HepG2 (cell line): ENCODE results near the gene FIGLA. TPM values are rescaled to one million over a fixed set of nuclear protein-coding genes. Genes with fewer than 3 reads are reported as not detected.

Experiments
- ATAC-seq: fragments of 200-7000 bp; cut with Tn5 transposase; 3 replicates; pipeline ENCODE4 v1.9.1; 2020; ENCODE audit warnings: mild to moderate bottlenecking, moderate library complexity
- BruUV-seq: library from RNA; stranded (reverse); fragments of 400-500 nt; replicated peaks from 2 replicates; lab custom pipeline; 2021; lab: Mats Ljungman, UMichigan
- CTCF ChIA-PET: fragments of 300-600 bp; formaldehyde crosslinking; extraction: SDS; loops from one replicate; lab custom pipeline; 2021; ENCODE audit warnings: low total read pairs, inconsistent platforms, low intra/inter-chr PET ratio; lab: Yijun Ruan, JAX
- POLR2A ChIA-PET: fragments of 350-600 bp; sonication (Branson Sonifier 250); formaldehyde crosslinking; loops from one replicate; lab custom pipeline; 2020; ENCODE audit warnings: antibody characterized with exemption, inconsistent platforms; lab: Yijun Ruan, JAX
- DNase-seq: peaks from one replicate; pipeline ENCODE4 v3.0.0-alpha.2; 2015; ENCODE audit warnings: low spot score
- FAIRE-seq: peaks from 3 replicates; lab custom pipeline; 2011; peaks lifted over from hg19 to GRCh38; lab: Jason Lieb, UNC
- H2AFZ ChIP-seq: one replicate; pipeline ENCODE4 v1.6.1; 2011; ENCODE audit warnings: low read length, inconsistent platforms
- H3K27ac ChIP-seq: fragments of 300-600 bp; 3 replicates; pipeline ENCODE4 v1.8.0; 2011; ENCODE audit warnings: mixed run types, mild to moderate bottlenecking, mixed read lengths, low read length, inconsistent platforms; ENCODE audit not compliant: insufficient read depth; ENCODE audit errors: extremely low read length
- H3K27me3 ChIP-seq, 2 experiments: fragments of 200-600 bp in 1 of 2; 2 replicates in 1 of 2; 3 replicates in 1 of 2; pipeline versions ENCODE4 v1.6.0 to v1.8.0; 2011; ENCODE audit warnings: low read length in 2 of 2, mild to moderate bottlenecking in 2 of 2, moderate library complexity in 2 of 2, inconsistent platforms in 1 of 2; ENCODE audit not compliant: insufficient read depth in 2 of 2, control insufficient read depth in 1 of 2
- H3K36me3 ChIP-seq, 2 experiments: fragments of 200-600 bp in 1 of 2; replicated peaks in 1 of 2; 2 replicates in 1 of 2; 3 replicates in 1 of 2; pipeline versions ENCODE4 v1.5.1 to v1.8.0; 2011; ENCODE audit warnings: low read length in 2 of 2, inconsistent platforms in 1 of 2; ENCODE audit not compliant: insufficient read depth in 2 of 2, control insufficient read depth in 1 of 2
- H3K4me1 ChIP-seq: 2 replicates; pipeline ENCODE4 v1.5.1; 2012; ENCODE audit warnings: low read length, inconsistent platforms; ENCODE audit not compliant: insufficient read depth
- H3K4me2 ChIP-seq: 2 replicates; pipeline ENCODE4 v1.6.0; 2011; ENCODE audit warnings: low read depth, low read length, inconsistent platforms
- H3K4me3 ChIP-seq, 3 experiments: fragments of 200-600 bp in 1 of 3; sonication (generic), shearing (Covaris generic) in 1 of 3; replicated peaks in 1 of 3; 2 replicates each; pipeline ENCODE4 v1.5.1; 2011 to 2016; ENCODE audit warnings: low read length in 3 of 3, inconsistent platforms in 2 of 3, low read depth in 2 of 3, mild to moderate bottlenecking in 2 of 3, control low read depth in 1 of 3, mixed read lengths in 1 of 3; ENCODE audit not compliant: insufficient read depth in 1 of 3
- H3K79me2 ChIP-seq: one replicate; pipeline ENCODE4 v1.6.1; 2011; ENCODE audit warnings: low read length, inconsistent platforms; ENCODE audit not compliant: insufficient read depth
- H3K9ac ChIP-seq: 2 replicates; pipeline ENCODE4 v1.6.0; 2011; ENCODE audit warnings: mild to moderate bottlenecking, low read depth, low read length, inconsistent platforms; ENCODE audit not compliant: insufficient read depth
- H3K9me3 ChIP-seq: 2 replicates; pipeline ENCODE4 v1.5.1; 2012; ENCODE audit warnings: mild to moderate bottlenecking, low read length
- H4K20me1 ChIP-seq: 2 replicates; pipeline ENCODE4 v1.6.0; 2011; ENCODE audit warnings: inconsistent platforms, mild to moderate bottlenecking, low read length, moderate library complexity; ENCODE audit not compliant: insufficient read depth
- ARNTL ChIP-seq: sonication (generic); formaldehyde crosslinking; IDR thresholded peaks from 2 replicates; pipeline ENCODE4 v1.4.0; 2020; ENCODE audit warnings: mild to moderate bottlenecking, missing genetic modification reagents
- ATF4 ChIP-seq, 2 experiments: fragments of 450-650 bp in 1 of 2; sonication (generic) in 1 of 2; formaldehyde crosslinking; IDR thresholded peaks; 2 replicates each; pipeline versions ENCODE4 v1.5.0 to v1.8.0; 2020 to 2022; ENCODE audit warnings: mild to moderate bottlenecking in 1 of 2, missing genetic modification reagents in 1 of 2
- ESRRA ChIP-seq: sonication (generic); formaldehyde crosslinking; IDR thresholded peaks from 2 replicates; pipeline ENCODE4 v1.5.1; 2020; ENCODE audit warnings: mild to moderate bottlenecking, low read depth, missing genetic modification reagents
- MBNL3 ChIP-seq: fragments of 250-450 bp; sonication (Bioruptor Pico); conservative IDR thresholded peaks from 2 replicates; pipeline ENCODE4 v1.8.0; 2022; ENCODE audit warnings: mild to moderate bottlenecking, inconsistent platforms
- MTERF4 ChIP-seq: sonication (generic); formaldehyde crosslinking; IDR thresholded peaks from 2 replicates; pipeline ENCODE4 v1.8.0; 2023; ENCODE audit warnings: mild to moderate bottlenecking, missing genetic modification reagents
- PHB2 ChIP-seq: fragments of 450-650 bp; IDR thresholded peaks from 2 replicates; pipeline ENCODE4 v1.6.1; 2018; ENCODE audit not compliant: partially characterized antibody
- PRDM15 ChIP-seq: sonication (generic); formaldehyde crosslinking; IDR thresholded peaks from 2 replicates; pipeline ENCODE4 v1.4.0; 2020; ENCODE audit warnings: missing genetic modification reagents
- ZNF3 ChIP-seq: IDR thresholded peaks from 2 replicates; pipeline ENCODE4 v1.7.0; 2017; ENCODE audit warnings: inconsistent platforms
- ZNF615 ChIP-seq: sonication (generic); formaldehyde crosslinking; IDR thresholded peaks from 2 replicates; pipeline ENCODE4 v1.5.0; 2020; ENCODE audit warnings: mild to moderate bottlenecking, missing genetic modification reagents, borderline replicate concordance
- ZNF839 ChIP-seq: sonication (generic); formaldehyde crosslinking; IDR thresholded peaks from 2 replicates; pipeline ENCODE4 v1.4.0; 2020; ENCODE audit warnings: missing genetic modification reagents, mild to moderate bottlenecking, borderline replicate concordance
- ZNF891 ChIP-seq: sonication (generic); formaldehyde crosslinking; IDR thresholded peaks from 2 replicates; pipeline ENCODE4 v1.5.0; 2020; ENCODE audit warnings: mild to moderate bottlenecking, missing genetic modification reagents
- ZSCAN9 ChIP-seq: IDR thresholded peaks from 2 replicates; pipeline ENCODE4 v1.6.1; 2016; ENCODE audit warnings: borderline replicate concordance
- WGBS: methylation state at CpG from one replicate; pipeline ENCODE4 v1.1.6; 2017; ENCODE audit warnings: low lambda C conversion rate; 5-methylcytosine and 5-hydroxymethylcytosine counted together
- in situ Hi-C: cut with HindIII; loops from 2 replicates; pipeline ENCODE4 v1.10.0; 2017; ENCODE audit warnings: low pct_unique_long_range_greater_than_20kb; ENCODE audit not compliant: extremely low pct_ligation_motif_present
- intact Hi-C: fragments of 100-400 bp; cut with micrococcal nuclease; formaldehyde crosslinking; loops from one replicate; pipeline ENCODE4 v1.10.0; 2022; ENCODE audit not compliant: unreplicated experiment
- polyA plus RNA-seq, 8 experiments: library from polyadenylated mRNA; depleted of rRNA in 3 of 8; stranded (reverse) in 7 of 8; unstranded in 1 of 8; fragments of >200 nt; fragmentation: Illumina TruSeq in 4 of 8; extraction: Trizol in 4 of 8; gene quantifications; 2 replicates each; pipeline versions ENCODE4 v1.2.1 to v1.2.3, GENCODE V29; 2011 to 2016; ENCODE audit warnings: low read depth in 4 of 8, missing spikeins in 1 of 8, mixed read lengths in 1 of 8; ENCODE audit not compliant: insufficient read depth in 1 of 8
- total RNA-seq, 5 experiments: library from RNA; depleted of rRNA; stranded (reverse); fragments of >200 nt; fragmentation: Illumina TruSeq; extraction: Trizol; gene quantifications; 2 replicates each; pipeline ENCODE4 v1.2.3, GENCODE V29; 2016; ENCODE audit warnings: low read depth in 1 of 5

FIGLA gene
- total and polyA plus RNA-seq, 2 of the 13 experiments (the other 11 are each of a cell fraction or from before 2014, with no cell fraction given), result not detected

- ChIA-PET CTCF (no interaction called here), POLR2A (no interaction called here)
- Histone ChIP-seq H3K36me3 (no peaks in the 10 kb centered on the region), H4K20me1 (no peaks in the 10 kb centered on the region), H3K9me3 (no peaks in the 10 kb centered on the region), H3K27me3 (peaks cover 0 to 34% of the 10 kb centered on the region in 2 experiments; a peak in 3 of 5 replicates), H2AFZ (no peak overlapping the region), H3K4me2 (no peak overlapping the region), H3K27ac (no peak overlapping the region), H3K4me1 (no peaks in the 10 kb centered on the region), H3K9ac (no peak overlapping the region), H3K4me3 (no peak overlapping the region), H3K79me2 (no peaks in the 10 kb centered on the region)
- no TSS peak for BruUV-seq
- no peak for ATAC-seq
- in situ Hi-C loops, result no loop called here
- 0% methylated on average over 2 of the region's 2 CpGs for WGBS
- no peak for FAIRE-seq
- TF ChIP-seq PHB2 (no peak), ZNF839 (CRISPR knock-in tag) (no peak), ARNTL (no peak), MBNL3 (CRISPR knock-in tag) (no peak), MTERF4 (CRISPR knock-in tag) (no peak), PRDM15 (CRISPR knock-in tag) (no peak), ZNF891 (CRISPR knock-in tag) (no peak), ZNF3 (CRISPR knock-in tag) (no peak), ZNF615 (CRISPR knock-in tag) (no peak), ATF4 (CRISPR knock-in tag; IDR thresholded peaks at IDR 0.05) (no peak), ESRRA (no peak), ZSCAN9 (CRISPR knock-in tag) (no peak)
- no peak for DNase-seq
- intact Hi-C loops, result no loop called here
Measured at GRCh38 chr2:70735071-70735470, 55.4 kb downstream of the FIGLA start.
